Activated CD8-positive, alpha-beta T cell treated with anti-CD3 and anti-CD28 coated beads for 36 hours (primary cell): Measurements from ENCODE around the gene ATP2A1. TPM values are rescaled to one million over a fixed set of nuclear protein-coding genes. Genes with fewer than 3 reads are reported as not detected.

Experiments
- ATAC-seq: fragments of 200-7000 bp; cut with Tn5 transposase; one replicate; pipeline ENCODE4 v1.10.0; 2021; ENCODE audit warnings: mild to moderate bottlenecking, moderate library complexity
- CTCF ChIA-PET: fragments of 350-600 bp; sonication (Branson Sonifier 250); formaldehyde crosslinking; loops from one replicate; lab custom pipeline; 2021; ENCODE audit warnings: antibody characterized with exemption; lab: Charles Lee
- POLR2A ChIA-PET: fragments of 350-600 bp; sonication (Branson Sonifier 250); formaldehyde crosslinking; loops from one replicate; lab custom pipeline; 2021; ENCODE audit warnings: antibody characterized with exemption; lab: Charles Lee
- DNase-seq: peaks from one replicate; pipeline ENCODE4 v3.0.0-alpha.2; 2020
- H3K27ac Mint-ChIP-seq: one replicate; pipeline ENCODE4 v1.8.0; 2021; ENCODE audit warnings: mild to moderate bottlenecking, mixed read lengths
- H3K27me3 Mint-ChIP-seq: one replicate; pipeline ENCODE4 v1.8.0; 2021; ENCODE audit warnings: mixed read lengths
- H3K36me3 Mint-ChIP-seq: one replicate; pipeline ENCODE4 v1.8.0; 2021; ENCODE audit warnings: low read depth, mixed read lengths
- H3K4me1 Mint-ChIP-seq: one replicate; pipeline ENCODE4 v1.8.0; 2021; ENCODE audit warnings: low read depth, mixed read lengths
- H3K4me3 Mint-ChIP-seq: one replicate; pipeline ENCODE4 v1.8.0; 2021; ENCODE audit warnings: mild to moderate bottlenecking, moderate library complexity, mixed read lengths
- H3K9me3 Mint-ChIP-seq: one replicate; pipeline ENCODE4 v1.8.0; 2021; ENCODE audit warnings: mixed read lengths
- intact Hi-C: fragments of 100-400 bp; cut with micrococcal nuclease; formaldehyde crosslinking; loops from one replicate; pipeline ENCODE4 v1.10.0; 2022
- total RNA-seq, 2 experiments: library from RNA; stranded (reverse); gene quantifications; one replicate each; pipeline ENCODE4 v1.2.3, GENCODE V29; 2021
- TF ChIP-seq, protein P1 (sequence below): fragments of 200-600 bp; IDR thresholded peaks from one replicate; pipeline ENCODE4 v1.8.0; 2022; ENCODE audit warnings: antibody characterized with exemption, mild to moderate bottlenecking

ATP2A1 gene
- total RNA-seq, 2 experiments from 2014 or later: 2.1 to 2.5 TPM

DNA sequence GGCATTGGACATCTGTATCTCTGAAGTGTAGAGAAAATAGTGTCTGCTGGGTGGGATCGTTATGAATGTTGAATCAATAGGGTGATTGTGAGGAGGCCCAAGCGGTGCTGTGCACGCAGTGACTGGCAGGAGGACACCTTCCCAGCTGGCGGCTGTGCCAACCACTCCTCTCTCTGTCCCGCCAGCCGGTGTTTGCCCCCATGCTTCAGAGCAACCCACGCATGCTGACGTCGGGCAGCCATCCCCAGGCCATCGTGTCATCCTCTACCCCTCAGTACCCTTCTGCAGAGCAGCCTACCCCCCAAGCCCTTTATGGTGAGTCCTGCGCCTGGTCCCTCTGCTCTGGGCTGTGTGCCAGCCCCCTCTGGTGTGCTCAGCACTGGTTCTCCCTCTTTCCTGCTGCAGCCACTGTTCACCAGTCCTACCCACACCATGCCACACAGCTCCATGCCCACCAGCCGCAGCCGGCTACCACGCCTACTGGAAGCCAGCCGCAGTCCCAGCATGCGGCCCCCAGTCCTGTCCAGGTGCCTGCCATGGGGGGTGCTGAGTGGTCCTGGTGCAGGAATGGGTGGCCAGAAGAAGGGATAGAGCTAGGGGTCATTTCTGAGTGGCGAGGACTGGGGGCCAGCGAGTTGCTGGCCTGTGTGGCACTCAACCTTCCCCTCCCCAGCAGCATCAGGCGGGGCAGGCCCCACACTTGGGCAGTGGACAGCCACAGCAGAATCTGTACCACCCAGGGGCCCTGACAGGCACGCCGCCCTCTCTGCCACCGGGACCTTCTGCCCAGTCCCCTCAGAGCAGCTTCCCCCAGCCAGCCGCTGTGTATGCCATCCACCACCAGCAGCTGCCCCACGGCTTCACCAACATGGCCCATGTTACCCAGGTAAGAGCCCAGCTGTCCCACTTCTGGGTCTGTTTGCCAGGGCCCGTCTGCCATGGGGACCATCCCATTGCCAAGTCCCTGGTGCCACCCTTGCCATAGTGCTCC is 43.1 kb upstream of the ATP2A1 start:
- no peak for ATAC-seq

DNA sequence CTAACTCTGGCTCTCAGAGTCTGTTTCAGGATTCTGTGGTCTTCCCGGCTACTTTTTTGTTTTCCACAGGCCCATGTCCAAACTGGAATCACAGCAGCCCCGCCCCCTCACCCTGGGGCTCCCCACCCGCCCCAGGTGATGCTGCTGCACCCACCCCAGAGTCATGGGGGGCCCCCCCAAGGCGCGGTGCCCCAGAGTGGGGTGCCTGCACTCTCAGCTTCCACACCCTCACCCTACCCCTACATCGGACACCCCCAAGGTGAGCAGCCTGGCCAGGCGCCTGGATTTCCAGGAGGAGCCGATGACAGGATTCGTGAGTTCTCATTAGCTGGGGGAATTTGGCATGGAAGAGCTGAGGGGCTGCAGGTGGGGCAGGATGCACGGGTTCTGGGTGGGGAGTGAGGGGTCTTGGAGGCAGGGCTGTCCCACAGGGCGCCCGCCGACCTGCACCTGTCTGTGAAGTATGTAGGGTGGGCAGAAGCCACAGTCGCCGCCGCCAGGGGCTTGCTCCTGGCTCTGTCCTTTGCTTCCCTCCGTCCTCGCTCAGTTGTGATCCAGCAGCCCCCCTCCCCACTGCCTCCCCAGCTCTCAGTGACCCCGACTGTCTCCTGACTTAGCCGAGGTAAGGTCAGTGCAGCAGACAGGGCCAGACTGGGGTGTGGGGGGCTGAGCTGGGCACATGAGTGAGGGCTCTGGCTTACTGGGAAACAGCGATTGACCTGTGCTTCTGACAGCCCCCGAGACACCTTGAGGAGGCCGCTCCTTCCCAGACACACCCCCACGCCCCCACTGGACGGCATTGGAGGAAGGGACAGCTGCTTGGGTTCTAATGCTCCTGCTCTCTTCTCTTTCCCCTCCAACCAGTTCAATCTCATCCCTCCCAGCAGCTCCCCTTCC is 42.2 kb upstream of the ATP2A1 start:
- H3K27ac Mint-ChIP-seq: no peak overlapping the region
- intact Hi-C loops: no loop called here
- ATAC-seq (no peak), DNase-seq (no peak)
- CTCF ChIA-PET: interaction anchor here (1.3 to 2.1 kb wide), 3 partner anchors 8 to 109 kb away, joined by 3 to 7 read pairs (median 3); partner anchors contain the start of gene TUFM
- POLR2A ChIA-PET: interaction anchor here (0.7 to 20.4 kb wide), 5 partner anchors 6 to 100 kb away, joined by 3 to 485 read pairs (median 4); partner anchors contain the start of genes ATXN2L, SH2B1 and TUFM
- TF ChIP-seq, protein P1, sequence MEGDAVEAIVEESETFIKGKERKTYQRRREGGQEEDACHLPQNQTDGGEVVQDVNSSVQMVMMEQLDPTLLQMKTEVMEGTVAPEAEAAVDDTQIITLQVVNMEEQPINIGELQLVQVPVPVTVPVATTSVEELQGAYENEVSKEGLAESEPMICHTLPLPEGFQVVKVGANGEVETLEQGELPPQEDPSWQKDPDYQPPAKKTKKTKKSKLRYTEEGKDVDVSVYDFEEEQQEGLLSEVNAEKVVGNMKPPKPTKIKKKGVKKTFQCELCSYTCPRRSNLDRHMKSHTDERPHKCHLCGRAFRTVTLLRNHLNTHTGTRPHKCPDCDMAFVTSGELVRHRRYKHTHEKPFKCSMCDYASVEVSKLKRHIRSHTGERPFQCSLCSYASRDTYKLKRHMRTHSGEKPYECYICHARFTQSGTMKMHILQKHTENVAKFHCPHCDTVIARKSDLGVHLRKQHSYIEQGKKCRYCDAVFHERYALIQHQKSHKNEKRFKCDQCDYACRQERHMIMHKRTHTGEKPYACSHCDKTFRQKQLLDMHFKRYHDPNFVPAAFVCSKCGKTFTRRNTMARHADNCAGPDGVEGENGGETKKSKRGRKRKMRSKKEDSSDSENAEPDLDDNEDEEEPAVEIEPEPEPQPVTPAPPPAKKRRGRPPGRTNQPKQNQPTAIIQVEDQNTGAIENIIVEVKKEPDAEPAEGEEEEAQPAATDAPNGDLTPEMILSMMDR: no peak
- H3K4me1 Mint-ChIP-seq: peaks cover 9% of the 10 kb centered on the region
- peaks cover 60% of the 10 kb centered on the region for H3K36me3 Mint-ChIP-seq
- no peak overlapping the region for H3K4me3 Mint-ChIP-seq
- no peaks in the 10 kb centered on the region for H3K9me3 Mint-ChIP-seq
- H3K27me3 Mint-ChIP-seq: no peaks in the 10 kb centered on the region

More for the DNA sequence above, 43.1 kb upstream of the ATP2A1 start:
- TF ChIP-seq, protein P1: no peak
- H3K9me3 Mint-ChIP-seq: no peaks in the 10 kb centered on the region
- intact Hi-C loops: no loop called here
- ChIA-PET POLR2A (interaction anchor here (0.9 to 20.4 kb wide), 4 partner anchors 6 to 101 kb away, joined by 3 to 485 read pairs (median 244); partner anchors contain the start of genes ATXN2L and TUFM), CTCF (no interaction called here)
- peaks cover 70% of the 10 kb centered on the region for H3K36me3 Mint-ChIP-seq
- no peak for DNase-seq
- peaks cover 12% of the 10 kb centered on the region for H3K4me1 Mint-ChIP-seq
- no peak overlapping the region for H3K4me3 Mint-ChIP-seq
- H3K27me3 Mint-ChIP-seq: no peaks in the 10 kb centered on the region
- no peak overlapping the region for H3K27ac Mint-ChIP-seq

DNA sequence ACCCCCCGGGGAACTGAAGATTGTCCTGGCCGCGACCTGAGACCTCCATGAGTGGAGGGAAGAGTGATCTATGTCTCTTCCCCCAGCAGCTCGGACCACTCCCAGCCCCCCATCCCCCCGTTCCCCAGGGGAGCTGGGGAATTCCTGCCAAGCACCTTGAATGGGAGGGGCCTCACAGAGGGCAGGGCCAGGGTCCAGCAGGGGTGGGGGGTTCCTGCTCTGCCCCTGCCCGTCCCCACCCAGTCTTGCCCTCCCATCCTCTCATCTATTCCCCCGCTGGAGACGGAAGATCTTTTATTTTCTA is 41.6 kb upstream of the ATP2A1 start:
- Mint-ChIP-seq H3K27me3 (no peaks in the 10 kb centered on the region), H3K36me3 (peaks cover 61% of the 10 kb centered on the region), H3K9me3 (no peaks in the 10 kb centered on the region), H3K4me1 (peaks cover 9% of the 10 kb centered on the region), H3K27ac (no peak overlapping the region), H3K4me3 (no peak overlapping the region)
- no peak for ATAC-seq
- CTCF ChIA-PET: interaction anchor here (1.3 to 2.1 kb wide), 3 partner anchors 8 to 108 kb away, joined by 3 to 7 read pairs (median 3); partner anchors contain the start of gene TUFM
- POLR2A ChIA-PET: interaction anchor here (1.1 to 20.4 kb wide), 3 partner anchors 5 to 23 kb away, joined by 4 to 485 read pairs (median 485); partner anchors contain the start of genes ATXN2L and TUFM
- DNase-seq: no peak
- TF ChIP-seq, protein P1: no peak
- intact Hi-C loops: no loop called here

DNA sequence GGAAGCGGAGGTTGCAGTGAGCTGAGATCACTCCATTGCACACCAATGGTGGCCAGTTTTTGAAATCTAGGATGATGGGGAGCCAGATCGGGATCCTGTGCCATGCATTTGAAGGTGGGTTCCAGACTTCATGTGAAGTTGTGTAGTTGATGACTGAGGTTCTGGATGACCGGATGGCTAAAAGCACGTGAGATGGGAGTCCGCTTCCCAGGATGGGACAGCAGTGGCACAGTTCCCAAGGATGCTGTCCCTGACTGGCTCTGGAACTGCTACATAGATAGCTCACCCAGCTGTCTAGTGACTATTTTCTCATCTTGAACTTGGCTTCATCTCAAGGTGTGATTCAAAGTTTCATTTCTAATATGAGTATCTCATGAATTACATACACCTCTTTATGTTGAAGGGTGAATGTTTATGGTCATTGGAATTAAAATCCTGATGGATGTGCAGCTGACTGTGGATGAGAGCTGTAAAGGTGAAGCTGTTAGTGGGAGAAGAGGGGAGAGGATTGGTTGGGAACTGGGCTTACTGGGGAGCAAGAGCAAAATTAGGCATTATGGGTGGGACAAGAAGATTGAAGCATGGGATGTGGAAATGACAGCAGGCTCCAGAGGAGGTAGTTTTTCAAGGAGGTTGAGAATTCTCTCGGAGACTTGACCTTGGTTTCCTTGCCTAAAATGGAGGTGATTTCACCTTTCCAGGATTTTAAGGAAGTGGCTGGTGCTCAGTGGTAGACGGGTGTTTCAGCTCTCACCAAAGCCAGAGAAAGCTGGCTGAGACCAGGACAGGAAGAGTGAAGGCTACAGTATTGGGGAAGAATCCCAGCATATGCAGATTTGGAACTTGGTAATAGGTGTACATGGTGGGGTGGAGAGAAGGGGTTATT is 40.4 kb upstream of the ATP2A1 start:
- H3K36me3 Mint-ChIP-seq: peaks cover 61% of the 10 kb centered on the region
- no peaks in the 10 kb centered on the region for H3K27me3 Mint-ChIP-seq
- H3K27ac Mint-ChIP-seq: peak overlapping the region; percentile 51
- CTCF ChIA-PET: interaction anchor here (1.0 to 2.1 kb wide), 4 partner anchors 8 to 107 kb away, joined by 3 to 7 read pairs (median 4); partner anchors contain the start of gene TUFM
- POLR2A ChIA-PET: interaction anchor here (0.6 to 20.4 kb wide), 6 partner anchors 4 to 582 kb away, joined by 3 to 485 read pairs (median 5); partner anchors contain the start of genes ATXN2L and TUFM
- no peaks in the 10 kb centered on the region for H3K9me3 Mint-ChIP-seq
- no peak overlapping the region for H3K4me3 Mint-ChIP-seq
- no peak for DNase-seq
- peaks cover 6% of the 10 kb centered on the region for H3K4me1 Mint-ChIP-seq
- intact Hi-C loops: no loop called here
- ATAC-seq: peak; percentile 32
- TF ChIP-seq, protein P1: no peak
